GM19395 (cell line): ENCODE measurements around the gene ITIH4.
A peak's percentile ranks its signal among the peaks of the same experiment; 100 is the strongest.

Source experiments
- ATAC-seq: cut with Tn5 transposase; IDR thresholded peaks from one replicate; pipeline ENCODE4 v1.9.1; 2021; ENCODE audit warnings: mild to moderate bottlenecking, moderate library complexity; ENCODE audit not compliant: unreplicated experiment

The ITIH4 gene

GRCh38 chr3:52830535-52831258, at the start of gene ITIH4:
ITIH4 (minus strand) TSS chr3:52830672; CDS start chr3:52830642, 30 bp downstream.
- no peak for ATAC-seq

- peak; percentile 14 for ATAC-seq
Observed at GRCh38 chr3:52880047-52880446, 49.6 kb upstream of the ITIH4 start.

- ATAC-seq, result no peak
Observed at GRCh38 chr3:52879581-52879980, 49.1 kb upstream of the ITIH4 start.

- ATAC-seq, result no peak
Observed at GRCh38 chr3:52879090-52879489, 48.6 kb upstream of the ITIH4 start.

- ATAC-seq, result no peak
Observed at GRCh38 chr3:52877085-52877484, 46.6 kb upstream of the ITIH4 start.

GRCh38 chr3:52874864-52875587, 44.6 kb upstream of the ITIH4 start:
- no peak for ATAC-seq

- ATAC-seq, result no peak
Observed at GRCh38 chr3:52874160-52874701, 43.8 kb upstream of the ITIH4 start.

- no peak for ATAC-seq
Observed at GRCh38 chr3:52873433-52874159, 43.1 kb upstream of the ITIH4 start.

- ATAC-seq, result no peak
Observed at GRCh38 chr3:52872245-52872644, 41.8 kb upstream of the ITIH4 start.

- ATAC-seq, result no peak
Observed at GRCh38 chr3:52871761-52872160, 41.3 kb upstream of the ITIH4 start.

GRCh38 chr3:52870471-52870870, 40.0 kb upstream of the ITIH4 start:
- no peak for ATAC-seq

GRCh38 chr3:52866427-52866826, 36.0 kb upstream of the ITIH4 start:
- no peak for ATAC-seq

GRCh38 chr3:52865994-52866393, 35.5 kb upstream of the ITIH4 start:
- ATAC-seq, result no peak

- no peak for ATAC-seq
Observed at GRCh38 chr3:52860424-52860768, 29.9 kb upstream of the ITIH4 start.

- no peak for ATAC-seq
Observed at GRCh38 chr3:52859686-52860423, 29.4 kb upstream of the ITIH4 start.

- no peak for ATAC-seq
Observed at GRCh38 chr3:52857864-52858263, 27.4 kb upstream of the ITIH4 start.

- ATAC-seq, result no peak
Observed at GRCh38 chr3:52857133-52857532, 26.7 kb upstream of the ITIH4 start.

GRCh38 chr3:52856666-52857065, 26.2 kb upstream of the ITIH4 start:
- ATAC-seq, result no peak

- ATAC-seq, result no peak
Observed at GRCh38 chr3:52854013-52854412, 23.5 kb upstream of the ITIH4 start.

GRCh38 chr3:52852419-52852818, 21.9 kb upstream of the ITIH4 start:
- no peak for ATAC-seq

- no peak for ATAC-seq
Observed at GRCh38 chr3:52851348-52851747, 20.9 kb upstream of the ITIH4 start.
